NCI-H146 treated with DMSO at 0.1 percent for 48 hours (cell line): ENCODE results near the gene EFL1.

Experiments
- DNase-seq: peaks from one replicate; lab custom pipeline; 2025; ENCODE audit not compliant: unreplicated experiment; lab: John Stamatoyannopoulos, UW

The EFL1 gene

GRCh38 chr15:82086243-82086995 lies 176.1 kb downstream of the EFL1 start:
- DNase-seq: no peak

- no peak for DNase-seq
These were observed 180.4 kb downstream of the EFL1 start for GRCh38 chr15:82081914-82082762.

- DNase-seq: no peak
These were observed 181.8 kb downstream of the EFL1 start for GRCh38 chr15:82080774-82081173.
